WTC11 (cell line): Measurements from ENCODE around the gene TMEM259.

Experiments used
- ERG ChIP-seq: fragments of 250-450 bp; sonication (Bioruptor Pico); IDR thresholded peaks from 2 replicates; pipeline ENCODE4 v1.8.0; 2021; ENCODE audit warnings: mild to moderate bottlenecking
- ETV6 ChIP-seq: sonication (generic); formaldehyde crosslinking; IDR thresholded peaks from 2 replicates; pipeline ENCODE4 v1.8.1; 2022; ENCODE audit warnings: mild to moderate bottlenecking, missing genetic modification reagents
- FOXJ3 ChIP-seq: sonication (generic); formaldehyde crosslinking; IDR thresholded peaks from 2 replicates; pipeline ENCODE4 v1.9.0; 2021; ENCODE audit warnings: missing genetic modification reagents, mild to moderate bottlenecking, borderline replicate concordance
- FOXK1 ChIP-seq: sonication (generic); formaldehyde crosslinking; IDR thresholded peaks from 2 replicates; pipeline ENCODE4 v1.8.0; 2022; ENCODE audit warnings: mild to moderate bottlenecking, moderate library complexity, missing genetic modification reagents
- MAX ChIP-seq: sonication (generic); formaldehyde crosslinking; IDR thresholded peaks from 2 replicates; pipeline ENCODE4 v1.8.0; 2022; ENCODE audit warnings: mild to moderate bottlenecking, missing genetic modification reagents
- NR1H2 ChIP-seq: sonication (generic); formaldehyde crosslinking; IDR thresholded peaks from 2 replicates; pipeline ENCODE4 v1.9.0; 2021; ENCODE audit warnings: mild to moderate bottlenecking, moderate library complexity, missing genetic modification reagents
- NR2C2 ChIP-seq: sonication (generic); formaldehyde crosslinking; IDR thresholded peaks from 2 replicates; pipeline ENCODE4 v1.8.0; 2022; ENCODE audit warnings: mild to moderate bottlenecking, missing genetic modification reagents
- TF ChIP-seq, protein P1 (sequence below): fragments of 200-600 bp; IDR thresholded peaks from 2 replicates; pipeline ENCODE4 v1.8.0; 2022; ENCODE audit warnings: antibody characterized with exemption

GRCh38 chr19:1018932-1019615, 1.8 kb downstream of the TMEM259 start:
- TF ChIP-seq MAX (CRISPR knock-in tag) (no peak), NR2C2 (CRISPR knock-in tag) (no peak), FOXJ3 (CRISPR knock-in tag) (no peak), ETV6 (CRISPR knock-in tag) (no peak), ERG (no peak), FOXK1 (CRISPR knock-in tag) (no peak), NR1H2 (CRISPR knock-in tag) (no peak)
- TF ChIP-seq, protein P1, sequence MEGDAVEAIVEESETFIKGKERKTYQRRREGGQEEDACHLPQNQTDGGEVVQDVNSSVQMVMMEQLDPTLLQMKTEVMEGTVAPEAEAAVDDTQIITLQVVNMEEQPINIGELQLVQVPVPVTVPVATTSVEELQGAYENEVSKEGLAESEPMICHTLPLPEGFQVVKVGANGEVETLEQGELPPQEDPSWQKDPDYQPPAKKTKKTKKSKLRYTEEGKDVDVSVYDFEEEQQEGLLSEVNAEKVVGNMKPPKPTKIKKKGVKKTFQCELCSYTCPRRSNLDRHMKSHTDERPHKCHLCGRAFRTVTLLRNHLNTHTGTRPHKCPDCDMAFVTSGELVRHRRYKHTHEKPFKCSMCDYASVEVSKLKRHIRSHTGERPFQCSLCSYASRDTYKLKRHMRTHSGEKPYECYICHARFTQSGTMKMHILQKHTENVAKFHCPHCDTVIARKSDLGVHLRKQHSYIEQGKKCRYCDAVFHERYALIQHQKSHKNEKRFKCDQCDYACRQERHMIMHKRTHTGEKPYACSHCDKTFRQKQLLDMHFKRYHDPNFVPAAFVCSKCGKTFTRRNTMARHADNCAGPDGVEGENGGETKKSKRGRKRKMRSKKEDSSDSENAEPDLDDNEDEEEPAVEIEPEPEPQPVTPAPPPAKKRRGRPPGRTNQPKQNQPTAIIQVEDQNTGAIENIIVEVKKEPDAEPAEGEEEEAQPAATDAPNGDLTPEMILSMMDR, result no peak
